HG02623 (cell line): Measurements from ENCODE around the gene ETFA.

Experiments
- ATAC-seq: cut with Tn5 transposase; IDR thresholded peaks from one replicate; pipeline ENCODE4 v1.9.1; 2021; ENCODE audit warnings: moderate library complexity; ENCODE audit not compliant: unreplicated experiment

Gene ETFA

DNA sequence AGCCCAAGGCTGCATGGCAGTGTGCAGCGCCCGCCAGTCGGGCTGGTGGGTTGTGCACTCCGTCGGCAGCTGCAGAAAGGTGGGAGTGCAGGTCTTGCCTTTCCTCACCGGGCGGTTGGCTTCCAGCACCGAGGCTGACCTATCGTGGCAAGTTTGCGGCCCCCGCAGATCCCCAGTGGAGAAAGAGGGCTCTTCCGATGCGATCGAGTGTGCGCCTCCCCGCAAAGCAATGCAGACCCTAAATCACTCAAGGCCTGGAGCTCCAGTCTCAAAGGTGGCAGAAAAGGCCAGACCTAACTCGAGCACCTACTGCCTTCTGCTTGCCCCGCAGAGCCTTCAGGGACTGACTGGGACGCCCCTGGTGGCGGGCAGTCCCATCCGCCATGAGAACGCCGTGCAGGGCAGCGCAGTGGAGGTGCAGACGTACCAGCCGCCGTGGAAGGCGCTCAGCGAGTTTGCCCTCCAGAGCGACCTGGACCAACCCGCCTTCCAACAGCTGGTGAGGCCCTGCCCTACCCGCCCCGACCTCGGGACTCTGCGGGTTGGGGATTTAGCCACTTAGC is 29.6 kb upstream of the ETFA start:
- ATAC-seq, result no peak

DNA sequence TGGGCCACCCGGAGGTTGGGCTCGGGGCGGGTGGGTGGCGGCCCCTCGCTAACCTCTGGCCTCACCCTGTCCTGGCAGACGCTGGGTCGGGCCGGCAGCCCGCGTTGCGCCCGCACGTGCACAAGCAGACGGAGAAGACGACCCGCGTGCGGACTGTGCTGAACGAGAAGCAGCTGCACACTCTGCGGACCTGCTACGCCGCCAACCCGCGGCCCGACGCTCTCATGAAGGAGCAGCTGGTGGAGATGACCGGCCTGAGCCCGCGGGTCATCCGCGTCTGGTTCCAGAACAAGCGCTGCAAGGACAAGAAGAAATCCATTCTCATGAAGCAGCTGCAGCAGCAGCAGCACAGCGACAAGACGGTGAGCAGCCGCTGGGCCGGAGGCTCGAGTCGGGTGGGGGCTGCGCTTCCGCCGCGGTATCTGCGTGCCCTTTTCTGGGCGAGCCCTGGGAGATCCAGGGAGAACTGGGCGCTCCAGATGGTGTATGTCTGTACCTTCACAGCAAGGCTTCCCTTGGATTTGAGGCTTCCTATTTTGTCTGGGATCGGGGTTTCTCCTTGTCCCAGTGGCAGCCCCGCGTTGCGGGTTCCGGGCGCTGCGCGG is 29.0 kb upstream of the ETFA start:
- no peak for ATAC-seq

DNA sequence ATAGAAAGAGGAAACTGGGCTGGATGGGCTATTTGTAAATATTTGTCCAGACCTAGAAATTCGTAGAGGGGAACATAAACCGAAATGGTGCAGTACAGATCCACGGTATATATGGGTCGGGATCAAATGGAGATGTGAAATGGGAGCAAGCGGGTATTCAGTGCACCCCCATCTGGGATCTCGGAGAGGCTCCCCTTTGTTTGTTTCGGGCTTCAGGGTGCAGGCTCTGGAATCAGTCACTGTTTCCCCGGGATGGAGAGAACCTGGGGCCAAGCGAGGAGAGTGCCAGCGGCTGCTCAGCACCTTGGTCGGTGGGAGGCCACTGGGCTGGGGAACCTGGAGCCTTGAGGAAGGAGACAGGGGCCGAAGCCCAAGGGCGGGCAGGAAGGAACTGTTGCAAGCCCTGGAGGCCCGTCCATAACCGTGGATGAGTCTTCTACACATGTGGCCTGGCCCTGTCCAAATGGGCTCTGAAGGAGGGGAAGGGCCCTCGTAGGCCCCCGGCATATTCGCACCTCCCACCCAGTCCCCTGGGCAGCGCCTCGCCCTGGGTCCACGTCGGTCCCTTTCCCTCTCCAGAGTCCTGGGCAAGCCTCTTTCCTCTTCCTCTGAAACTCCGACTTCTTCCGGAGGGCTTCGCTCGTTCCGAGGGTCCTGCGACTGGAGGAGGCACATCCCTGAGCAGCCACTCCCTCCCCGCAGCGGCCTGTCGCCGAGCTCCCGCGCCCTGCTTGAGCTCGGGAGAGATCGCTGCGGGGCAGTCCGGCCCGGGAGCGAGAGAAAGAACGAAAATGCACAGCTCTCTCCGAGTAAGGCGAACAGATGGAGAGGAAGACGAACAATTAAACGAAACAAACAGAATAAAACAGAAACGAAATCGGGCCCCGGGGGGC is 28.3 kb upstream of the ETFA start:
- no peak for ATAC-seq

DNA sequence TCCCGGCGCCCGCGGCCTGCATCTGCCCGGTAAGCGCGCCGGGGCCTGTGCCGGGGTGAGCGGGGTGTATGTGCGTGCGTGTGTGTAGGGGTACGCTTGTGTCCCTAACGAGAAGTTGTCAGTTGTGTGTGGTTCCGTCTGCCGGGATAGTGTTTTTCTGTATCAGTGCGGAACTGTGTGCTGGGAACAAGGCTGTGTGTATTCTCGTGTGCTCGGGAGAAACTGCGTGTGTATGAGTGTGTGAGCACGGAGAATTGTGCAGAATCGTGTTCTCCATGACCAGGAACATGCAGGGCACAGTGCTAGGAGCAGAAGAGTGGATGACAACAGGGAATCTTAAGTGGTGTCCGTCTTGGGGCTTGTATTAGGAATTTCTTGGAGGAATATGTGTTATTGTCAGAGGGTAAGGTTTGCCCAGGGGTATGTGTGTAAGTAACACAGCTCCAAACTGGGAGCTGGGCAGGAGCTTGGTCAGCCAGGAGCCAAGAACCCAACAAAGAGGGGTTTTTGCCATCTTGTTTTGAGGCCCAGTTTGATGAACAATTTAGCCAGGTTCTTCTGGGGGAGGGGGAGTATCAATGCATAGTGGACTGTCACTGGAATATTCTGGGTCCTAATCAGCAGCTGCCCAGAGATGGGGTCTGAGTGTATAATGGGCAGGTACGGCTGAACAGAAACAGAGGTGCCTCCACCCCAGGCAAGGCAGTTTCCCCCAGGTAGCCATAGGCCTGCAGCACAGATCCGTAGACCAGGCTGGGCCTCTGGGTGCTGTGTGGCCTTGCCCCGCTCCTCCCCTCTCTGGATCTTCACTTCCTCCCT is 27.4 kb upstream of the ETFA start:
- no peak for ATAC-seq

DNA sequence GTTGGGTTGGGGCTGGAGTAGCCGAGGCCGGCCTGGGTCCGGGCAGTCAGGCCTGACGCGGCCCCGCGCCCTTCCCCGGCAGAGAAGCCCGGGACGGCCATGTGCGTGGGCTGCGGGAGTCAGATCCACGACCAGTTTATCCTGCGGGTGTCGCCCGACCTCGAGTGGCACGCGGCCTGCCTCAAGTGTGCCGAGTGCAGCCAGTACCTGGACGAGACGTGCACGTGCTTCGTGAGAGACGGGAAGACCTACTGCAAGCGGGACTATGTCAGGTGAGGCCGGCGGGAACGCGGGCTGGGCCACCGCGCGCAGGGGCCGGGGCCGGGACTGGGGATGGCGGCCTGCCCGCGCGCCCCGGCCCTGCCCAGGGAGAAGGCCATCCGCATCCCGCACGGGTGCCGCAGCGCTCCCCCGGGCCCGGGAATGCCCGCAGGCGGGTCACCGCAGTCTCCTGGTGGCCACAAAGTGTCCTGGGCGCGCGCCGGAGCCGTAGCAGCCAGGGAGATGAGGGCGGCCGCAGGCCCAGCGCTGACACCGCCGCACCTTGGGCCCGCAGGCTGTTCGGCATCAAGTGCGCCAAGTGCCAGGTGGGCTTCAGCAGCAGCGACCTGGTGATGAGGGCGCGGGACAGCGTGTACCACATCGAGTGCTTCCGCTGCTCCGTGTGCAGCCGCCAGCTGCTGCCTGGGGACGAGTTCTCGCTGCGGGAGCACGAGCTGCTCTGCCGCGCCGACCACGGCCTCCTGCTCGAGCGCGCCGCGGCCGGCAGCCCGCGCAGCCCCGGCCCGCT is 26.6 kb upstream of the ETFA start:
- ATAC-seq, result no peak

DNA sequence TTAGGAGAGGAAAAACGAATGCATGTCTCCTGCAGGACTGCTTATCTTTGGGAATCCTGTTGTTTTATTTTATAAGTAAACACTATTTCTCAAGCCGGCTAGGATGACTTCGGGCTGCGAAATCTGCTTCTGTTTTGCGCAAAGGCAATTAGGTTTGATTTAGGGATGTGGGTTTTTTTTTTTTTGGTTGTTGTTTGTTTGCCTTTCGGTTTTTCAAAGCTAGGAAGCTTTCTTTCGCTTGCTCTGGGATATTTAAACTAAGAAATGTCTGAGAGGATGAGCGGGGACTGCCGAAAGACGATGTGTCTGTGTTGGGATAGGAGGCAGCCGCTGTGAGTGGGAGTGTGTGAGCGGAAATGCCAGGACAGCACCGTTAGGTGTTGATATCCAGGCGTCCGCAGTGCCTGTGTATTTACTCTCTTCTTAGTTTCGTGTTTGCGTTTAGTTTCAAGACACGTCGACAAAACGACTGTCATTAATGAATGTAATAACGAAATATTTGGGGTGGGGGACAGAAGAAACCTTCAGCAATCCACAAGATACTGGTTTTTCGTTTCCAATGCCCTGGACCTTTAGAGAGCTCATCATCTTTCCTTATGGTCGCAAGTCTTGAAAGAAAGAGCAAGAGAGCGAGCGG is 25.9 kb upstream of the ETFA start:
- no peak for ATAC-seq

DNA sequence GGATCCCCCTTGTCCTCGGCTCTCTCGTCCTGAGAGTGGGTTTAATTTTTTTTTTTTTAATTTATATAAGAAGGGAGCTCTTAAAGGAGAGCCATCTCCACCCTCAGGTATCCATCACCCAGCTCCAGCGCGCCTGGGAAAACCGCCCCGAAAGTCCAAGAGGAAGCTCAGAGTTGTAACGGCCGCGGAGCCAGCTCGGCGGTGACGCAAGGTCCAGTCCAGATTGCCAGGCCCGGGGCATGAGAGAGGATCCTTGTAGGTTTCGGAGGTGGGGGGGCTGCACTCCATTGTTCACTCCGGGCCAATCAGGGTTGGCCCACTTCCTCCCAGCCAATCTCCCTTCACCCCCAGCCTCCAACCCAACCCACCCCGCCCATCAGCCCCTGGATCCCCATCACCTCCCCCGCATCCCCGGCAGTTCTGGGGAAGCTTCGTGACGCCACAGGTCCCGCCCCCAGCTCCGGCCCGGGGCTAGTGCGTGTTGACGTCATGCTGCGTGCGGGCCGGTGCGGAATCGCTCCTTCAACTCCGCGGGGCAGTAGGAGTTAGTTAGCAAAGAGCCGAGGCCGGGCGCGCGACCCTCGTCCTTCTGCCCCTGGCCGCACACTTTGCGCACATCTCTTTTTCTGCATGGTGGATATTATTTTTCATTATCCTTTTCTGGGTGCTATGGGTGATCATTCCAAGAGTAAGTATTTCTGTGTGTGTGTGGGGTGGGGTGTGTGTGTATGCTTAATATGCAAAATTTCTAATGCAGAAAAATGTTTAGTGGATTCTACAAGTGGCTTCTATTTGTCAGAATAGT is 25.2 kb upstream of the ETFA start, which contains the start of gene ISL2:
TSS of gene ISL2 (plus strand) at position 520 of the 805 bp plus-strand sequence. CDS start at position 631, 111 bp downstream.
- peak; percentile 49 for ATAC-seq

DNA sequence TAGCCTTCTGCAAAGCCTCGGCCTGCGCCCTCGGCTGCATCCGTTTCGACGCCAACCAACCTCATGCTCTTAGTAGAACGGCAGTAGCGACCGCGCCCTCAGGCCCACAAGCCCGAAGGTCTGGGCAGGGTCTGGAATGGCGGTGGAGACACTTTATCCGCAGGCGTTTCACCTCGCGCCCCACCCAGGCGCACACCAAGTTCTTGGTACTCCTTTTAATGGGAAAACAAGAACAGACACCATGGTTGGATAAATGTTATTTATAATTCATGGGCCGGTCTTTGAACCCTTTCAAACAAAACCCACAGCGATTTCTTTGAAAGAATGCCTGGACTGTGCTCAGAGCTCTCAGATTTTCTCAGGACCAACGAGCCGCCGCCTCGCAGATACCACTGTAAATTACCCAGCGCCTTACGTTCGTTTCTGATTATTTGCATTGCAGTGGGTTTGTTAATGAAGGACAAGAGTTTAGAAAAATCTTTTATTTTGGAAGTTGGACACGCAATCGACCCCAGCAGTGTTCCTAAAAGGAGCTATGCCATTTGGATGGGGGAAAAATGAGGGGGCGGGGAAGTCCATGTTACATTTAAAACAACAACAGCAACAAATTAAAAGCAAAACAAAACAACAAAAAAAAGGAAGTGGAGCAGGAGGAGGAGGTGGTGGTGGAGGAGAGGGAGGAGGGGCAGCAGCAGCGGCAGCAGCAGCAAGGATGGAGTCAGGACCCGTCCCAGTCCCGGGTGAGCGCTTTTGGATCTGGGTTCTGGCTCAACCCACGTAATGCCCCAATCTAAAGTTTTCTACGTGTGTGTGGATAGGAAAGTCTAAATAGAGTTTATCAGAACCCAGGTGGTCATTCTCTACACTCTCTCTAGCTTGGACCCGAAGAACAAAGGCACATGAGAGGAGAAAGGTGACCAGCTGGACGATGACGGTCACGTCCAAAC is 24.3 kb upstream of the ETFA start:
- ATAC-seq, result no peak

DNA sequence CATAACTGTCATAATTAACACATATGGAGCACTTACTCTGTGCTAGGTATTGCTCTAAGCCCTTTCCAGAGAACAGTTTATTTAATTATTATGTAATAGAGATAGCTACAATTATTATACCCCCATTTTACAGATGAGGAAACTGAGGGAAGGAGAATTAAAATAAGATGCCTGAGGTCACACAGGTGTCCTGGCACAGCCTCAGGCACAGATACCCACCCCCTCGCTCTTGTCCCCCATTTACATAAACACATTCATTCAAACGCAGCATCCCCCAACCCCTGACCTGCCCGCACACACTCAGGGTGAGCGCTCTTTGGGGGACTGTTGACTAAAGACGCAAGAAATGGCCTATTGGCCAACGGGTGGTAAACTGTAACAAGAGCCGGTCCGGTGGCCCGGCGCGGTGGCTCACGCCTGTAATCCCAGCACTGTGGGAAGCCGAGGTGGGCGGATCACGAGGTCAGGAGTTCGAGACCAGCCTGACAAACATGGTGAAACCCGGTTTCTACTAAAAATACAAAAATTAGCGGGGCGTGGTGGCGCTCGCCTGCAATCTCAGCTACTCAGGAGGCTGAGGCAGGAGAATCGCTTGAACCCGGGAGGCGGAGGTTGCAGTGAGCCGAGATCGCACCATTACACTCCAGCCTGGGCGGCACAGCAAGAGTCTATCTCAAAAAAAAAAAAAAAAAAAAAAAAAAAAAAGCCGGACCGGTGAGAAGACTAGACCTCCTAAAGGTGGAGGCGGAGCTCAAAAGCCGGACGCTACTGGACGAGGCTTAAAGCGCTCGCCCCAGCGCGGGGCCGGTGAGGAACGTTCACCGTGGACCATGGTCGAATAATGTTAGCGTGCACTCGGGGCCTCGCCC is 23.4 kb upstream of the ETFA start:
- ATAC-seq, result no peak

DNA sequence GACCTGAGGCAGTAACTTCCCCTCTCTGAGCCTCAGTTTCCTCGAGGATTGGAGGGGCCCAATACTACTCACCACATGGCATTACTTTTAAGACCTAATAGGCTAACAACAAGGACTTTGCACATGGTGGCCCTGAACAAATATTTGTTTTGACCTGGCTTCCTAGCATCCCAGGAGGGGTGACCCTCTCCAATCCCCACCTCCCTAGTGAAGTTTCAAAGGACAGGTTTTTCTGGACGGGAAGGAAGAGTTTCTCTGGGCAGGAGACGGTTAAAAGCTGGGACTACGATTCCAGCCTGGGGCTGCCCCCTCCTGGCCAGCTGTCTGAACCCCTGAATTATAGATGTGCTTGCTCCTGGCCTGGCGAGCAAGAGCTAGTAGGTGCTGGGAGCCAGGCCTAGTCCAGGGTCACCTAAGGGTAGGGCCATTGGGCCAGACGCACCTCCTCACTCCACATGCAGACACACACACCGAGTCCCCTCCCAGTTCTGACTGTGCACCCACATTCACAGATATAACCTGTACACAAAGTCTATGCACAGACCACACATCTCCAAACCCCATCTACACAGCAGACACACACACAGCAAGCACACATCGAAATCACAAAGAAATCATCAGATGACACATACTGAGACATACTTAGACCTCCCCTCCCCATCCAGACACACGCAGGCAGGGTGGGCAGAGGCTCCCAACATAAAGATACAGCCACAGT is 22.6 kb upstream of the ETFA start:
- ATAC-seq, result no peak

DNA sequence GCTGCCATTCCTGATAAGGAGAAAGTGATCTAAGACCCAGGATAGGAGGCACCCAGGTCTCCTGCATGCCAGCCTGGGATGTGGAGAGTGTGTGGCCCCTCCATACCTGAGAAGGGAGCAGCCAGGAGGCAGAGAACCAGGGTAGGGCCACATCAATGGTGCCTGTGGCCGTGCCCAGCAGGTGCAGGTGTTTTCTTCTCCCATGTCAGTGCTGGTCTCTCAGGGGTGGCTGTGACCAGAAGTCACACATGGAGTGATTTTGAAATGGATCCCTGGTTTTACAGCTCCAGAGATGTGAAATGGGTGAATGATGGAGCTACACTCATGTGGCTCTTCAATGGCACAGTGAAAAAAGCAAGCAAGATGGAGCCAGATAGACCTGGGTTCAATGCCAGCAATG is 22.0 kb upstream of the ETFA start:
- ATAC-seq, result no peak

DNA sequence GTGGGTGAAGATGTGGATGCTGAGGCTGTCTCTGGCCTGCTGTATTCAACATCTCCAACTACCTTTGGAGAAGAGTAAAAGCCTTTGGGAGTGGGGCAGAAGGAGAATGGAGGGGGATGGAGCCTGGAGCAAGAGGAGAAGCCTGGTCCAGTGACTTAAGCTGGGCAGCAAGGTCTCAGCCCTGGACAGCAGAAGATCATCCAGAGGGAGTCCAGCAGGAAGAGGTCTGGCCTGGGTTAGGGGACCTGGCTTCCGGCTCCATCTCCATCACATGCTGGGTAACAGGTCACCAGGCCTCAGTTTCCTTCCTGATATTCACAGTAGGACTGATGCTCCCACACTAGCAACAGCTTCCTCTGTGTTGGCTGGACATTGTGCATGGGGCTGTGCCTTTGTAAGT is 21.5 kb upstream of the ETFA start:
- ATAC-seq, result no peak

DNA sequence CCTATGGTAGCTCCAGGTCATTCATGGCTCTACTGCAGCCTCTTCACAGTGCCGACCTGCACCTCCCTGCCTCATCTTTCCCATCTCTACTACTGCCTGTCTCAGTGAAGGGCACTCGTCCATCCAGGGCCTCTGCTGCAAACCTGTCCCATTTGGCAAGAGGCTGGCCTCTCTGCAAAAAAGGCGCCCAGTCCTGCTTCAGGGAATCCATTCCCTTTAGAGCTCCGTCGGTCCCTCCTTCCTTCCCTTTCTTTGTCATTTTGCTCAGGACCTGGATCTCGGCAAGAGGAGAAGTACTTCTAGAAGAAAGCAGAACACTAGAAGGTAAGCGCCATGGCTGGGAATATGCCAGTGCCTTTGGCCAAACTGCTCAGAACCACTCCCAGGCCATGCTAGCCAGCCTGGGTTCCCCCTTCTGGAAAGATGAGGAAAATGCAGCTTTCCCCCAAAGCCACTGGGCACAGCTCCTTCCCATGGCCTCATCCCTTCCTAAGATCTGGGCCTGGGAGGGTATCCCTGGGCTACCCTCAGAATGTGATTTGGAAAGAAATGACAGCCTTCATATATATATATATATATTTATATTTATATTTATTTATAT is 18.9 kb upstream of the ETFA start:
- no peak for ATAC-seq

DNA sequence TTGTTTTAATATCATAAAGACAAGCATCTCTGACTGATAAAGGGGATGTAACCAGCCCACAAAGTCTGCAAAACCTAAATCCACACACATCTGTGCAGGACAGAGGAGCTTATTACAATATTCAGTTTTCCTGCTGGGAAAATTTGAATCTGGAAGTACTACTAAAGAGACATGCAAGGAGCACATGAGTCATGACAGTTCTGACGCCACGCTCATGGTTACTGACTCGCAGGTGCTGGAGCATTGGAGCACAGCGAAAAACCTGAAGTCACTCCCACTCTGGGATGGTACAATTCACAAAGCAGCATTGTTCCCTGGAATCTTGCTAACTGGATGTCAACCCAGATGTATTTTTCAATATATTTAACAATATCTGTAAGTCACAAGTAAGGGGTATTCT is 17.7 kb upstream of the ETFA start:
- ATAC-seq, result no peak

DNA sequence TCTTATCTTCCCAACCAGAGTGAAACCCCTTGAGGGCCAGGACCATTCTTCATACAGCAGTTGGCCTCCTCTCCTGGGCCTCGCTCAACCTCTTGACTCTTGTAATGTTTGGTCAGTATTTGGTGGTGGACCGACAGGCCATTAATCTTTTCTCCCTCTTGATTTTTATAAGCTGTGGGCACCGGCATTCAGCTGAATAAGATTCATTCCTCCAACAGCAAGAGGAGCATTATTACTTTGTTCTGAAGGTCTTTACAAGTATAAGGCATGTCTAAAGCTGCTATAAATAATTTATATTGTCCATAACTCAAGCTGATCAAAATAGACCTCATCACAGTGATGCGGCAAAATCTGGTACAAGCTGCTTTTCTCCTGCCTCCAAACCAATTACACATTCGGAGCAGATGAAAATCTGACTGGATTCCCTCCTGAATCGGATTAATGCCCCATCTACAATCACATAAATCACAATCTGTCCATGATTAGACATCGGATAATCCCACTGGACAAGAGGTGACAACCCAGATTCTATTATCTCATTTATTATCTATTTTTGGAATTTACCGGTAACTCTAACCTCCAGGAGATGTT is 16.9 kb upstream of the ETFA start:
- ATAC-seq, result no peak
